ACC112 (cell line): ENCODE data around the gene BLNK.
"Not testable (repeated sequence)": the region's sequence is repeated elsewhere in the genome, so short reads cannot be mapped to it uniquely, and the experiment has no call there.

Source experiments
- H2AFZ ChIP-seq: fragments of 200-600 bp; sonication (generic); one replicate; pipeline ENCODE4 v1.6.0; 2017; ENCODE audit warnings: antibody characterized with exemption, low read length; ENCODE audit not compliant: unreplicated experiment
- H3K27ac ChIP-seq: fragments of 200-600 bp; sonication (generic); 2 replicates; pipeline ENCODE4 v1.5.1; 2014; ENCODE audit warnings: low read depth, mild to moderate bottlenecking, antibody characterized with exemption, low read length, moderate library complexity
- H3K27me3 ChIP-seq: fragments of 200-600 bp; sonication (generic); 2 replicates; pipeline ENCODE4 v1.6.1; 2014; ENCODE audit warnings: mild to moderate bottlenecking, antibody characterized with exemption, low read length, moderate library complexity, mixed read lengths; ENCODE audit not compliant: insufficient read depth
- H3K36me3 ChIP-seq: fragments of 200-600 bp; sonication (generic); 2 replicates; pipeline ENCODE4 v1.6.1; 2016; ENCODE audit warnings: mild to moderate bottlenecking, antibody characterized with exemption, low read length, moderate library complexity, mixed read lengths; ENCODE audit not compliant: insufficient read depth
- H3K4me1 ChIP-seq: fragments of 200-600 bp; sonication (generic); one replicate; pipeline ENCODE4 v1.6.1; 2016; ENCODE audit warnings: low read length, mixed read lengths; ENCODE audit not compliant: insufficient read depth, unreplicated experiment, control insufficient read depth
- H3K4me3 ChIP-seq: fragments of 200-600 bp; sonication (generic); 2 replicates; pipeline ENCODE4 v1.5.1; 2014; ENCODE audit warnings: mild to moderate bottlenecking, low read depth, low read length
- H3K79me2 ChIP-seq: fragments of 200-600 bp; sonication (generic); one replicate; pipeline ENCODE4 v1.6.0; 2016; ENCODE audit warnings: low read length; ENCODE audit not compliant: control insufficient read depth, unreplicated experiment, insufficient read depth

Gene BLNK

GRCh38 chr10:96271016-96271815 lies at the start of gene BLNK:
BLNK (minus strand) TSS chr10:96271569; CDS start chr10:96271398, 171 bp downstream.
- H2AFZ ChIP-seq, result no peak within 1 kb of the TSS
- no peaks in the 10 kb centered on the region for H3K36me3 ChIP-seq
- H3K4me1 ChIP-seq, result peaks cover 9% of the 10 kb centered on the region
- no peak within 1 kb of the TSS for H3K27ac ChIP-seq
- no peaks in the 10 kb centered on the region for H3K79me2 ChIP-seq
- H3K27me3 ChIP-seq, result peaks cover 23% of the 10 kb centered on the region
- no peak within 1 kb of the TSS for H3K4me3 ChIP-seq

GRCh38 chr10:96319754-96320474 lies 48.5 kb upstream of the BLNK start:
- Histone ChIP-seq H3K79me2 (no peaks in the 10 kb centered on the region), H3K4me3 (no peak overlapping the region), H2AFZ (no peak overlapping the region), H3K27me3 (peaks cover 65% of the 10 kb centered on the region), H3K4me1 (no peaks in the 10 kb centered on the region), H3K36me3 (no peaks in the 10 kb centered on the region), H3K27ac (no peak overlapping the region)

GRCh38 chr10:96317067-96317833 lies 45.9 kb upstream of the BLNK start:
- no peak overlapping the region for H3K4me3 ChIP-seq
- peaks cover 50% of the 10 kb centered on the region; the same call in 1 of the 2 replicates for H3K27me3 ChIP-seq
- H3K4me1 ChIP-seq, result no peaks in the 10 kb centered on the region
- no peak overlapping the region for H3K27ac ChIP-seq
- H3K36me3 ChIP-seq, result no peaks in the 10 kb centered on the region
- H2AFZ ChIP-seq, result no peak overlapping the region
- H3K79me2 ChIP-seq, result no peaks in the 10 kb centered on the region

- Histone ChIP-seq H3K4me3 (no peak overlapping the region), H3K27me3 (peaks cover 29% of the 10 kb centered on the region; the same call in 1 of the 2 replicates), H3K27ac (no peak overlapping the region)
These were observed 42.0 kb upstream of the BLNK start for GRCh38 chr10:96313344-96313743.

GRCh38 chr10:96311180-96311715 lies 39.9 kb upstream of the BLNK start:
- Histone ChIP-seq H3K36me3 (no peaks in the 10 kb centered on the region), H3K27me3 (peaks cover 24% of the 10 kb centered on the region), H3K79me2 (no peaks in the 10 kb centered on the region), H2AFZ (no peak overlapping the region), H3K4me1 (no peaks in the 10 kb centered on the region), H3K4me3 (no peak overlapping the region), H3K27ac (no peak overlapping the region)

More at GRCh38 chr10:96313344-96313743, 42.0 kb upstream of the BLNK start:
- Histone ChIP-seq H3K36me3 (no peaks in the 10 kb centered on the region), H3K79me2 (no peaks in the 10 kb centered on the region), H2AFZ (no peak overlapping the region), H3K4me1 (no peaks in the 10 kb centered on the region)

- Histone ChIP-seq H2AFZ (no peak overlapping the region), H3K36me3 (no peaks in the 10 kb centered on the region), H3K27ac (no peak overlapping the region), H3K79me2 (no peaks in the 10 kb centered on the region), H3K4me1 (no peaks in the 10 kb centered on the region), H3K4me3 (no peak overlapping the region), H3K27me3 (peaks cover 29% of the 10 kb centered on the region)
These were observed 38.9 kb upstream of the BLNK start for GRCh38 chr10:96310321-96310669.

GRCh38 chr10:96309628-96310320 lies 38.4 kb upstream of the BLNK start:
- Histone ChIP-seq H3K79me2 (no peaks in the 10 kb centered on the region), H3K4me3 (no peak overlapping the region), H3K36me3 (no peaks in the 10 kb centered on the region), H2AFZ (no peak overlapping the region), H3K27ac (no peak overlapping the region), H3K4me1 (no peaks in the 10 kb centered on the region), H3K27me3 (peaks cover 34% of the 10 kb centered on the region)

GRCh38 chr10:96308854-96309253 lies 37.5 kb upstream of the BLNK start:
- H3K79me2 ChIP-seq, H3K27ac ChIP-seq, H3K4me1 ChIP-seq, H3K36me3 ChIP-seq, H2AFZ ChIP-seq, H3K4me3 ChIP-seq: not testable (repeated sequence)
- H3K27me3 ChIP-seq, result peaks cover 43% of the 10 kb centered on the region

GRCh38 chr10:96306516-96306915 lies 35.1 kb upstream of the BLNK start:
- Histone ChIP-seq H3K36me3 (no peaks in the 10 kb centered on the region), H3K27ac (no peak overlapping the region), H3K4me3 (no peak overlapping the region), H3K27me3 (peaks cover 50% of the 10 kb centered on the region), H3K79me2 (no peaks in the 10 kb centered on the region), H2AFZ (no peak overlapping the region), H3K4me1 (no peaks in the 10 kb centered on the region)

- no peaks in the 10 kb centered on the region for H3K36me3 ChIP-seq
- H3K4me3 ChIP-seq, result no peak overlapping the region
- H3K79me2 ChIP-seq, result no peaks in the 10 kb centered on the region
- no peak overlapping the region for H3K27ac ChIP-seq
- no peaks in the 10 kb centered on the region for H3K4me1 ChIP-seq
- H2AFZ ChIP-seq, result no peak overlapping the region
- H3K27me3 ChIP-seq, result peaks cover 65% of the 10 kb centered on the region
These were observed 33.6 kb upstream of the BLNK start for GRCh38 chr10:96305019-96305418.
